Kidney (tissue), 14 donors: ENCODE results near the gene GNA12. TPM values are rescaled to one million over a fixed set of nuclear protein-coding genes. Genes with fewer than 3 reads are reported as not detected.

Experiments used
- DNase-seq, 5 donors: peaks; one replicate each; pipeline ENCODE4 v3.0.0-alpha.2; 2013 to 2020
- FAIRE-seq: peaks from 2 replicates; lab custom pipeline; 2012; peaks lifted over from hg19 to GRCh38; lab: Jason Lieb, UNC
- H3K27ac ChIP-seq, 2 donors: one replicate each; pipeline ENCODE4 v1.7.0; 2013; ENCODE audit warnings: low read depth in 2 of 2, low read length in 2 of 2, inconsistent platforms in 1 of 2
- H3K27me3 ChIP-seq: one replicate; pipeline ENCODE4 v1.7.1; 2013; ENCODE audit warnings: low read length, inconsistent platforms; ENCODE audit not compliant: control insufficient read depth, insufficient read depth
- H3K36me3 ChIP-seq, 3 donors: one replicate each; pipeline versions ENCODE4 v1.7.0 to v1.7.1; 2013; ENCODE audit warnings: low read length in 3 of 3, control low read depth in 1 of 3, inconsistent platforms in 1 of 3; ENCODE audit not compliant: insufficient read depth in 3 of 3, control insufficient read depth in 2 of 3
- H3K4me1 ChIP-seq, 3 donors: one replicate each; pipeline versions ENCODE4 v1.7.0 to v1.7.1; 2013; ENCODE audit warnings: low read length in 3 of 3, inconsistent platforms in 1 of 3, low read depth in 1 of 3; ENCODE audit not compliant: control insufficient read depth in 2 of 3, insufficient read depth in 2 of 3
- H3K4me3 ChIP-seq, 3 donors: one replicate each; pipeline versions ENCODE4 v1.7.0 to v1.8.1; 2013; ENCODE audit warnings: low read length in 3 of 3, control low read depth in 1 of 3, inconsistent platforms in 1 of 3
- H3K9ac ChIP-seq, 3 donors: one replicate each; pipeline versions ENCODE4 v1.7.0 to v1.7.1; 2013; ENCODE audit warnings: low read length in 3 of 3, control low read depth in 1 of 3, inconsistent platforms in 1 of 3
- H3K9me3 ChIP-seq, 3 donors: one replicate each; pipeline versions ENCODE4 v1.7.0 to v1.7.1; 2013; ENCODE audit warnings: low read length in 3 of 3, control low read depth in 1 of 3, inconsistent platforms in 1 of 3; ENCODE audit not compliant: control insufficient read depth in 2 of 3, insufficient read depth in 1 of 3
- CTCF ChIP-seq: IDR thresholded peaks from 3 replicates; pipeline ENCODE4 v1.5.1; 2012; ENCODE audit warnings: mild to moderate bottlenecking, moderate library complexity, borderline replicate concordance; ENCODE audit not compliant: insufficient read depth; ENCODE audit errors: extremely low read depth
- intact Hi-C: fragments of 100-400 bp; cut with DNase I; formaldehyde crosslinking; loops from one replicate; pipeline ENCODE4 v1.11.1; 2022
- polyA plus RNA-seq: library from polyadenylated mRNA; stranded (reverse); fragments of 350-450 nt; fragmentation: Illumina TruSeq; extraction: RNeasy Lipid Tissue Mini Kit (QIAGEN cat#74804); gene quantifications from one replicate; pipeline ENCODE4 v1.2.3, GENCODE V29; 2014; ENCODE audit warnings: low read depth, low replicate concordance; ENCODE audit not compliant: insufficient read depth
- total RNA-seq: library from RNA; stranded (reverse); fragmentation: NEBNext Ultra II Directional; extraction: Animal tissue kit (Norgen Biotek cat#: 25700); gene quantifications from one replicate; pipeline ENCODE4 v1.2.1, GENCODE V29; 2021
- donor health status: control.
- donor health status: control.
- donor health status: control.
- donor health status: control.
- donor health status: control.
- donor health status: DM: yes; HTN: yes; CAD: no.
- donor health status: Normal renal cell carcinoma (clear cell type).

The GNA12 gene
- total and polyA plus RNA-seq, 2 donors from 2014 or later, result 16.5 to 41.1 TPM

- Histone ChIP-seq H3K9me3 (no peaks in the 10 kb centered on the region), H3K27me3 (no peaks in the 10 kb centered on the region), H3K36me3 (peaks cover 0 to 4% (median 0%) of the 10 kb centered on the region in 3 donors), H3K9ac (no peak overlapping the region), H3K4me3 (no peak overlapping the region), H3K27ac (no peak overlapping the region), H3K4me1 (no peaks in the 10 kb centered on the region)
- DNase-seq (no peak), FAIRE-seq (no peak)
- intact Hi-C loops, result no loop called here
- TF ChIP-seq CTCF, result no peak
Observed at GRCh38 chr7:2773608-2774007, 70.5 kb downstream of the GNA12 start.

DNA sequence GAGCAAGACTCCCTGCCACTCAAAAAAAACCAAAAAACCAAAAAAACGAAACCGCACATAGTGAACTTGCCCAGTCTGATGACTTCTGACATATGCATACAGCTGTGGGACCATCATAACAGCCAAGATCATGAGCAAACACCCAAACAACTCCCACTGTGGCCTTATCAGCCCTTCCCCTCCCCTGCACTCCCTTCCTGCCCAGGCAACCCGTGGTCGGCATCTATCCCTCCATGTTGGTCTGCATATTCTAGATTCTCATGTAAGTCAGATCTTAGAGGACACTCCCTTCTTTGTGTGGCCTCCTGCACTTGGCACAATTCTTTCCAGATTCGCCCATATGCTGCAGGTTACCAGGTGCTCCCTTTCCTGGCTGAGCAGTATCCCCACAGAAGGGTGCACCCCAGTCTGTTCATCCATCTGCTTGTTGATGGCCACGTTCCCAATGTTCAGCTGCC is 72.8 kb downstream of the GNA12 start:
- Histone ChIP-seq H3K36me3 (no peaks in the 10 kb centered on the region), H3K9ac (no peak overlapping the region), H3K4me1 (no peaks in the 10 kb centered on the region), H3K27ac (no peak overlapping the region), H3K9me3 (no peaks in the 10 kb centered on the region), H3K27me3 (no peaks in the 10 kb centered on the region), H3K4me3 (no peak overlapping the region)
- TF ChIP-seq CTCF, result no peak
- FAIRE-seq (no peak), DNase-seq (no peak)
- intact Hi-C loops, result no loop called here

DNA sequence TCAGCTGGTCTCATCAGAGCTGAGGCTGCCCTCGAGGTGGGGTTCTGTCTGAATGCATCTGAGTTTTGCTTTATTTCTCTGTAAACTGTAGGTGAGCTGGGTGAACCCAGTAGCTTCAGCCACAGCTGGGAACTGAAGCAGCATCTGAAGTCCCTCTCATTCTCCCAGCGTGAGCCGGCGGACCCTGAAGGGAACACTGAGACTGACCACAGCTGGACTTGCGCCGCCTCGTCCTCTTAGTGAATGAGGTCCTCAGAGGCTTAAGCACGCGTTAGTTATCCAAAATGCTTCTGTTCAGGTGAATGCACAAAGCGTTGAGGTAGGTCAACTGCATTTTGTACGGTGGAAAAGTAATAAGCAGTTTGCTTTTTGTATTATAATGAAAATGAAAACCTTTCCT is 79.5 kb downstream of the GNA12 start:
- H3K27ac ChIP-seq, result no peak overlapping the region
- no peak for FAIRE-seq
- intact Hi-C loops, result no loop called here

More for the DNA sequence above, 79.5 kb downstream of the GNA12 start:
- Histone ChIP-seq H3K4me1 (peaks cover 0 to 26% (median 11%) of the 10 kb centered on the region in 3 donors), H3K9me3 (no peaks in the 10 kb centered on the region), H3K36me3 (no peaks in the 10 kb centered on the region), H3K9ac (no peak overlapping the region), H3K27me3 (no peaks in the 10 kb centered on the region), H3K4me3 (no peak overlapping the region)
- DNase-seq, result no peak
- no peak for TF ChIP-seq CTCF
